ENCODE results near the gene SEL1L3. TPM values are rescaled to one million over a fixed set of nuclear protein-coding genes. Genes with fewer than 3 reads are reported as not detected.

SEL1L3 gene
- polyA plus RNA-seq, 1 of the 3 experiments (the other 2 are of a cell fraction) = 2.2 TPM

DNA sequence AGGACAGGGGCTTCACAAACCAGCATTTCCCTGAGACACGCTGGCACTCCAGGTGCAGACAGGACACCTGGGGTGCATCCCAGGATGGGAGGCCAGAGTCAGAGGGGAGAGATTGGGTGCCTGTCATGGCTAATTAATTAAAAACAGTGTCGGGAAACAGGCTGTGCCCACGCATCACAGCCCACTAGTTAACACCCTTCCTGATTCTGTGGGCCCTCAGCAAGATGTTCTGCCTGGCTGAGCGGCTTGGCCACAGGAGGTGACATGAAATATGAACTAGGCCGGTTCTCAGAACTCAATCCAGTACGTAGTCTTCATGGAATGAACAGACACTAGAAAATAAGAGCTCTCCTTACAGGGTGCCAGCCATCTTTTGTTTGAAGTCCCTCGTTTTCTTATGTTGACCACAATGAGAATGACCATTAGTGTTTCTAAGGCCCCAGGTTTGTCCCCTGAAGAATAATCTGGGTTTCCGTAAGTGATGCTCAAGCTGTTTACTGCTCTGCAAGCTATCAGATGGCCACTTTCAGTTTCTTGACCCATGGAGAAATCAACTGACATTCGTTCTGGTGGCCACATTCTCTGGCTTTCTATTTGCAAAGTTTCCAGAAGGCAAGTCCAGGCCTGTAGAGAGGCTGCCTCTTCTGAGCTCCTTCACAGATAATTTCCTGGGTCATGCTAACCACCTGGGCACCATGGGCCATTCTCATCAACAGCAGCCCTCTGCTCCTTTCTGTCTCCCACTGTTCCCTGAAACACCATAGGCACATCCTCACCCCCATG lies 134.9 kb downstream of the SEL1L3 start:
- Histone ChIP-seq H3K79me2 (ENCODE audit: insufficient read depth) (no peaks in the 10 kb centered on the region), H3K4me3 (ENCODE audit: low read depth in 2 of 2, low read length in 1 of 2) (no peak overlapping the region), H3K27ac (ENCODE audit: low read depth in 2 of 2, low read length in 1 of 2) (no peak overlapping the region), H3F3A (replicated peaks; ENCODE audit: insufficient read depth) (no peaks in the 10 kb centered on the region), H2AFZ (ENCODE audit: low read depth) (no peak overlapping the region), H3K36me3 (replicated peaks in 1 of 2; ENCODE audit: control insufficient read depth in 1 of 2, insufficient read depth in 2 of 2, low read length in 1 of 2) (no peaks in the 10 kb centered on the region), H3K27me3 (ENCODE audit: insufficient read depth) (no peaks in the 10 kb centered on the region; the same call in 1 of the 2 replicates), H3K4me1 (ENCODE audit: control insufficient read depth in 1 of 2, insufficient read depth in 2 of 2, low read depth in 1 of 2, low read length in 1 of 2) (no peaks in the 10 kb centered on the region), H3K4me2 (no peak overlapping the region), H3K9ac (no peak overlapping the region), H4K20me1 (ENCODE audit: insufficient read depth) (no peaks in the 10 kb centered on the region), H3K9me2 (no peaks in the 10 kb centered on the region), H3K9me3 (no peaks in the 10 kb centered on the region)
- WGBS (ENCODE audit: low lambda C conversion rate) = 48% methylated on average over 9 of the region's 9 CpGs
- POLR2A ChIA-PET = no interaction called here
- TF ChIP-seq FOXJ3 (CRISPR knock-in tag; IDR thresholded peaks at IDR 0.05) (no peak), MEF2A (IDR thresholded peaks at IDR 0.05; ENCODE audit: borderline replicate concordance, low read depth) (no peak), RAD21 (IDR thresholded peaks at IDR 0.05; ENCODE audit: low read length) (no peak), EZH2phosphoT487 (IDR thresholded peaks at IDR 0.05; ENCODE audit: borderline replicate concordance, low read depth) (no peak), RXRA (IDR thresholded peaks at IDR 0.05; ENCODE audit: borderline replicate concordance, low read depth) (no peak), TCF12 (IDR thresholded peaks at IDR 0.05) (no peak), TAF1 (IDR thresholded peaks at IDR 0.05; ENCODE audit: borderline replicate concordance, low read depth, low read length) (no peak), FOXM1 (IDR thresholded peaks at IDR 0.05; ENCODE audit: low read depth) (no peak)
- TF ChIP-seq, protein P1, sequence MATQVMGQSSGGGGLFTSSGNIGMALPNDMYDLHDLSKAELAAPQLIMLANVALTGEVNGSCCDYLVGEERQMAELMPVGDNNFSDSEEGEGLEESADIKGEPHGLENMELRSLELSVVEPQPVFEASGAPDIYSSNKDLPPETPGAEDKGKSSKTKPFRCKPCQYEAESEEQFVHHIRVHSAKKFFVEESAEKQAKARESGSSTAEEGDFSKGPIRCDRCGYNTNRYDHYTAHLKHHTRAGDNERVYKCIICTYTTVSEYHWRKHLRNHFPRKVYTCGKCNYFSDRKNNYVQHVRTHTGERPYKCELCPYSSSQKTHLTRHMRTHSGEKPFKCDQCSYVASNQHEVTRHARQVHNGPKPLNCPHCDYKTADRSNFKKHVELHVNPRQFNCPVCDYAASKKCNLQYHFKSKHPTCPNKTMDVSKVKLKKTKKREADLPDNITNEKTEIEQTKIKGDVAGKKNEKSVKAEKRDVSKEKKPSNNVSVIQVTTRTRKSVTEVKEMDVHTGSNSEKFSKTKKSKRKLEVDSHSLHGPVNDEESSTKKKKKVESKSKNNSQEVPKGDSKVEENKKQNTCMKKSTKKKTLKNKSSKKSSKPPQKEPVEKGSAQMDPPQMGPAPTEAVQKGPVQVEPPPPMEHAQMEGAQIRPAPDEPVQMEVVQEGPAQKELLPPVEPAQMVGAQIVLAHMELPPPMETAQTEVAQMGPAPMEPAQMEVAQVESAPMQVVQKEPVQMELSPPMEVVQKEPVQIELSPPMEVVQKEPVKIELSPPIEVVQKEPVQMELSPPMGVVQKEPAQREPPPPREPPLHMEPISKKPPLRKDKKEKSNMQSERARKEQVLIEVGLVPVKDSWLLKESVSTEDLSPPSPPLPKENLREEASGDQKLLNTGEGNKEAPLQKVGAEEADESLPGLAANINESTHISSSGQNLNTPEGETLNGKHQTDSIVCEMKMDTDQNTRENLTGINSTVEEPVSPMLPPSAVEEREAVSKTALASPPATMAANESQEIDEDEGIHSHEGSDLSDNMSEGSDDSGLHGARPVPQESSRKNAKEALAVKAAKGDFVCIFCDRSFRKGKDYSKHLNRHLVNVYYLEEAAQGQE (IDR thresholded peaks at IDR 0.05; ENCODE audit: low read depth, low read length) = no peak
- TF ChIP-seq, protein P2, sequence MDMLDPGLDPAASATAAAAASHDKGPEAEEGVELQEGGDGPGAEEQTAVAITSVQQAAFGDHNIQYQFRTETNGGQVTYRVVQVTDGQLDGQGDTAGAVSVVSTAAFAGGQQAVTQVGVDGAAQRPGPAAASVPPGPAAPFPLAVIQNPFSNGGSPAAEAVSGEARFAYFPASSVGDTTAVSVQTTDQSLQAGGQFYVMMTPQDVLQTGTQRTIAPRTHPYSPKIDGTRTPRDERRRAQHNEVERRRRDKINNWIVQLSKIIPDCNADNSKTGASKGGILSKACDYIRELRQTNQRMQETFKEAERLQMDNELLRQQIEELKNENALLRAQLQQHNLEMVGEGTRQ (IDR thresholded peaks at IDR 0.05; ENCODE audit: borderline replicate concordance, low read depth, low read length) = no peak
- TF ChIP-seq, protein P3, sequence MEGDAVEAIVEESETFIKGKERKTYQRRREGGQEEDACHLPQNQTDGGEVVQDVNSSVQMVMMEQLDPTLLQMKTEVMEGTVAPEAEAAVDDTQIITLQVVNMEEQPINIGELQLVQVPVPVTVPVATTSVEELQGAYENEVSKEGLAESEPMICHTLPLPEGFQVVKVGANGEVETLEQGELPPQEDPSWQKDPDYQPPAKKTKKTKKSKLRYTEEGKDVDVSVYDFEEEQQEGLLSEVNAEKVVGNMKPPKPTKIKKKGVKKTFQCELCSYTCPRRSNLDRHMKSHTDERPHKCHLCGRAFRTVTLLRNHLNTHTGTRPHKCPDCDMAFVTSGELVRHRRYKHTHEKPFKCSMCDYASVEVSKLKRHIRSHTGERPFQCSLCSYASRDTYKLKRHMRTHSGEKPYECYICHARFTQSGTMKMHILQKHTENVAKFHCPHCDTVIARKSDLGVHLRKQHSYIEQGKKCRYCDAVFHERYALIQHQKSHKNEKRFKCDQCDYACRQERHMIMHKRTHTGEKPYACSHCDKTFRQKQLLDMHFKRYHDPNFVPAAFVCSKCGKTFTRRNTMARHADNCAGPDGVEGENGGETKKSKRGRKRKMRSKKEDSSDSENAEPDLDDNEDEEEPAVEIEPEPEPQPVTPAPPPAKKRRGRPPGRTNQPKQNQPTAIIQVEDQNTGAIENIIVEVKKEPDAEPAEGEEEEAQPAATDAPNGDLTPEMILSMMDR (IDR thresholded peaks at IDR 0.05) = no peak
- no peak for DNase-seq
- CTCF ChIA-PET = interaction anchor here (0.8 to 2.5 kb wide), 2 partner anchors 12 to 40 kb away, joined by 3 to 6 read pairs; no protein-coding TSS in a partner anchor
